ENCODE results near the gene EYS. TPM values are rescaled to one million over a fixed set of nuclear protein-coding genes. Genes with fewer than 3 reads are reported as not detected.

Gene EYS
- total and polyA plus RNA-seq, 2 of the 8 experiments (the other 6 are each of a cell fraction or from before 2014, with no cell fraction given), result 0.05 to 0.13 TPM

DNA sequence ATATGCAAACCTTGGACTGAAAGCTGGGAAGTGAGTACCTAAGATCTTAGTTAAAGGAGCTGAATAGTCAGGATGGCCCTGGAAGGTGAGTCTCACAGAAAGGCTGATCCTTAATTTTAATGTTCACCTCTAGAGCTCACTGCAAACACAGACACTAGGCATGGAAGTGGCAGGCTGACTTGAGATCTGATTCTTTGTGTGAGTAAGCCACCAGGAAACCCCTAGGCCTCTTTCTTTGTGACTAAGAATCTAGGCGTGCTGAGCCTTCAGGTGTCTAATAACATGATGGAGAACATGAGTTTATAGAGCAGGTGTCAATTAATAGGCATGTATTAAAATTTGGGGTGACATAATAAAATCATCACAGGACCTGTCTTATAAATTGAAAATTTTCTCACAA, 642.2 kb downstream of the EYS start (continued):
- TF ChIP-seq, protein P1, sequence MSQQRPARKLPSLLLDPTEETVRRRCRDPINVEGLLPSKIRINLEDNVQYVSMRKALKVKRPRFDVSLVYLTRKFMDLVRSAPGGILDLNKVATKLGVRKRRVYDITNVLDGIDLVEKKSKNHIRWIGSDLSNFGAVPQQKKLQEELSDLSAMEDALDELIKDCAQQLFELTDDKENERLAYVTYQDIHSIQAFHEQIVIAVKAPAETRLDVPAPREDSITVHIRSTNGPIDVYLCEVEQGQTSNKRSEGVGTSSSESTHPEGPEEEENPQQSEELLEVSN (IDR thresholded peaks at IDR 0.05), result no peak
- no peak for TF ChIP-seq CBX5 (IDR thresholded peaks at IDR 0.05; ENCODE audit: low read depth, low read length)
- TF ChIP-seq SP1 (IDR thresholded peaks at IDR 0.05; ENCODE audit: low read depth, low read length), result no peak
- no peak for TF ChIP-seq TBP (IDR thresholded peaks at IDR 0.05; ENCODE audit: low read depth, low read length)
- TF ChIP-seq, protein P2, sequence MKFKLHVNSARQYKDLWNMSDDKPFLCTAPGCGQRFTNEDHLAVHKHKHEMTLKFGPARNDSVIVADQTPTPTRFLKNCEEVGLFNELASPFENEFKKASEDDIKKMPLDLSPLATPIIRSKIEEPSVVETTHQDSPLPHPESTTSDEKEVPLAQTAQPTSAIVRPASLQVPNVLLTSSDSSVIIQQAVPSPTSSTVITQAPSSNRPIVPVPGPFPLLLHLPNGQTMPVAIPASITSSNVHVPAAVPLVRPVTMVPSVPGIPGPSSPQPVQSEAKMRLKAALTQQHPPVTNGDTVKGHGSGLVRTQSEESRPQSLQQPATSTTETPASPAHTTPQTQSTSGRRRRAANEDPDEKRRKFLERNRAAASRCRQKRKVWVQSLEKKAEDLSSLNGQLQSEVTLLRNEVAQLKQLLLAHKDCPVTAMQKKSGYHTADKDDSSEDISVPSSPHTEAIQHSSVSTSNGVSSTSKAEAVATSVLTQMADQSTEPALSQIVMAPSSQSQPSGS (IDR thresholded peaks at IDR 0.05; ENCODE audit: low read length), result no peak
- no peak for TF ChIP-seq TAF7 (optimal IDR thresholded peaks at IDR 0.05; ENCODE audit: borderline replicate concordance, low read depth, low read length)
- TF ChIP-seq POLR2A (IDR thresholded peaks at IDR 0.05; ENCODE audit: control extremely low read depth in 1 of 2, low read depth in 2 of 2, low read length in 2 of 2), result no peak

All from H1 (cell line).